GM12878 (cell line): ENCODE measurements around the gene APELA. TPM values are rescaled to one million over a fixed set of nuclear protein-coding genes. Genes with fewer than 3 reads are reported as not detected.

Source experiments
- ATAC-seq: fragments of 200-7000 bp; cut with Tn5 transposase; 3 replicates; pipeline ENCODE4 v1.9.1; 2020; ENCODE audit warnings: mild to moderate bottlenecking, moderate library complexity
- BruUV-seq: library from RNA; stranded (reverse); fragments of 400-500 nt; replicated peaks from 2 replicates; lab custom pipeline; 2021; lab: Mats Ljungman, UMichigan
- CTCF ChIA-PET: fragments of 300-600 bp; sonication (Branson Sonifier 250); formaldehyde crosslinking; extraction: SDS; loops from one replicate; lab custom pipeline; 2021; ENCODE audit warnings: inconsistent platforms; lab: Yijun Ruan, JAX
- POLR2A ChIA-PET: fragments of 350-600 bp; formaldehyde crosslinking; extraction: SDS; loops from one replicate; lab custom pipeline; 2021; ENCODE audit warnings: inconsistent platforms; lab: Charles Lee
- RAD21 ChIA-PET: fragments of 300-600 bp; sonication (Branson Sonifier 250); formaldehyde crosslinking; loops from one replicate; lab custom pipeline; 2023; ENCODE audit warnings: antibody characterized with exemption; ENCODE audit not compliant: unreplicated experiment; lab: Charles Lee
- SMC1A ChIA-PET: fragments of 300-600 bp; sonication (Branson Sonifier 250); formaldehyde crosslinking; loops from one replicate; lab custom pipeline; 2023; ENCODE audit not compliant: unreplicated experiment, uncharacterized antibody; lab: Charles Lee
- DNase-seq: peaks from one replicate; pipeline ENCODE4 v3.0.0-alpha.2; 2011; ENCODE audit warnings: low read depth, low spot score
- FAIRE-seq: peaks from 3 replicates; lab custom pipeline; 2011; peaks lifted over from hg19 to GRCh38; lab: Jason Lieb, UNC
- H2AFZ ChIP-seq: 2 replicates; pipeline ENCODE4 v1.6.0; 2011; ENCODE audit warnings: low read depth, low read length, control low read depth; ENCODE audit not compliant: control insufficient read depth
- H3K27ac ChIP-seq: 2 replicates; pipeline ENCODE4 v1.5.1; 2011; ENCODE audit warnings: control low read depth; ENCODE audit not compliant: control insufficient read depth, insufficient read depth
- H3K27me3 ChIP-seq, 2 experiments: replicated peaks in 1 of 2; 2 replicates each; pipeline versions ENCODE4 v1.6.0 to v1.6.1; 2011; ENCODE audit warnings: low read length in 1 of 2; ENCODE audit not compliant: control insufficient read depth in 2 of 2, insufficient read depth in 2 of 2
- H3K36me3 ChIP-seq, 2 experiments: 2 replicates each; pipeline ENCODE4 v1.5.1; 2011; ENCODE audit warnings: low read length in 1 of 2; ENCODE audit not compliant: control insufficient read depth in 2 of 2, insufficient read depth in 2 of 2
- H3K4me1 ChIP-seq: 2 replicates; pipeline ENCODE4 v1.6.1; 2011; ENCODE audit warnings: mild to moderate bottlenecking, low read length, moderate library complexity, mixed read lengths; ENCODE audit not compliant: control insufficient read depth, insufficient read depth
- H3K4me2 ChIP-seq: 2 replicates; pipeline ENCODE4 v1.6.0; 2011; ENCODE audit warnings: control low read depth; ENCODE audit not compliant: control insufficient read depth, insufficient read depth
- H3K4me3 ChIP-seq: fragments of 200-600 bp; sonication (generic); 2 replicates; pipeline ENCODE4 v1.5.1; 2016
- H3K79me2 ChIP-seq: 2 replicates; pipeline ENCODE4 v1.6.0; 2011; ENCODE audit warnings: low read length; ENCODE audit not compliant: control insufficient read depth, insufficient read depth
- H3K9ac ChIP-seq: 2 replicates; pipeline ENCODE4 v1.8.0; 2011; ENCODE audit warnings: low read length, control low read depth, mixed read lengths; ENCODE audit not compliant: control insufficient read depth, insufficient read depth
- H3K9me3 ChIP-seq: replicated peaks from 3 replicates; pipeline ENCODE4 v1.5.1; 2011; ENCODE audit warnings: mild to moderate bottlenecking, low read length; ENCODE audit not compliant: control insufficient read depth, insufficient read depth
- H4K20me1 ChIP-seq: 2 replicates; pipeline ENCODE4 v1.6.0; 2011; ENCODE audit not compliant: control insufficient read depth, insufficient read depth
- ASH2L ChIP-seq: fragments of 300-600, 200-600 bp; sonication (generic); IDR thresholded peaks from 2 replicates; pipeline ENCODE4 v1.6.1; 2017; ENCODE audit warnings: low read depth, mild to moderate bottlenecking, borderline replicate concordance
- ATF7 ChIP-seq: fragments of 450-650 bp; IDR thresholded peaks from 2 replicates; pipeline ENCODE4 v1.6.1; 2016; ENCODE audit warnings: low read depth, mild to moderate bottlenecking
- BHLHE40 ChIP-seq, 2 experiments: fragments of 450-650 bp in 1 of 2; IDR thresholded peaks; 2 replicates each; pipeline ENCODE4 v1.6.1; 2011 to 2017; ENCODE audit warnings: low read depth in 2 of 2, borderline replicate concordance in 1 of 2, improper control_type of control experiment in 1 of 2, low read length in 1 of 2, mild to moderate bottlenecking in 1 of 2
- BRCA1 ChIP-seq: IDR thresholded peaks from 2 replicates; pipeline ENCODE4 v1.6.1; 2011; ENCODE audit warnings: low read depth, low read length, improper control_type of control experiment
- CBFB ChIP-seq: IDR thresholded peaks from 2 replicates; pipeline ENCODE4 v1.6.1; 2016; ENCODE audit warnings: antibody characterized with exemption, low read depth
- CREB1 ChIP-seq: IDR thresholded peaks from 2 replicates; pipeline ENCODE4 v1.6.1; 2012; ENCODE audit warnings: low read depth, mild to moderate bottlenecking, inconsistent platforms
- KDM1A ChIP-seq: fragments of 200-600 bp; sonication (generic); IDR thresholded peaks from 2 replicates; pipeline ENCODE4 v1.6.1; 2016; ENCODE audit warnings: borderline replicate concordance
- LARP7 ChIP-seq: fragments of 450-650 bp; IDR thresholded peaks from 2 replicates; pipeline ENCODE4 v1.6.1; 2017; ENCODE audit warnings: mild to moderate bottlenecking
- RBBP5 ChIP-seq: fragments of 200-600 bp; sonication (generic); conservative IDR thresholded peaks from 2 replicates; pipeline ENCODE4 v1.6.1; 2016
- RCOR1 ChIP-seq: conservative IDR thresholded peaks from 2 replicates; pipeline ENCODE4 v1.6.1; 2012; ENCODE audit warnings: low read depth, low read length, improper control_type of control experiment
- SIX5 ChIP-seq: IDR thresholded peaks from 2 replicates; pipeline ENCODE4 v1.6.1; 2011; ENCODE audit warnings: mild to moderate bottlenecking, low read depth, low read length, moderate library complexity; ENCODE audit not compliant: severe bottlenecking
- SMC3 ChIP-seq: IDR thresholded peaks from 2 replicates; pipeline ENCODE4 v1.6.1; 2011; ENCODE audit warnings: low read length, improper control_type of control experiment, borderline replicate concordance
- SPI1 ChIP-seq: IDR thresholded peaks from 2 replicates; pipeline ENCODE4 v1.6.1; 2011; ENCODE audit warnings: low read depth, mild to moderate bottlenecking, low read length, moderate library complexity, borderline replicate concordance; ENCODE audit not compliant: insufficient read depth
- SRF ChIP-seq, 2 experiments: IDR thresholded peaks; 2 replicates each; pipeline ENCODE4 v1.6.1; 2011; ENCODE audit warnings: low read depth in 2 of 2, low read length in 2 of 2, mild to moderate bottlenecking in 1 of 2, moderate library complexity in 1 of 2
- SUPT20H ChIP-seq: IDR thresholded peaks from 2 replicates; pipeline ENCODE4 v1.6.1; 2011; ENCODE audit warnings: low read depth, mild to moderate bottlenecking, low read length, moderate library complexity, borderline replicate concordance; ENCODE audit not compliant: control insufficient read depth
- WGBS: methylation state at CpG from one replicate; pipeline ENCODE4 v1.1.6; 2016; ENCODE audit warnings: low lambda C conversion rate; ENCODE audit not compliant: insufficient replicate concordance, insufficient coverage; ENCODE audit errors: missing lambda C conversion rate; 5-methylcytosine and 5-hydroxymethylcytosine counted together
- in situ Hi-C: fragments of 300-500 bp; cut with MboI; formaldehyde crosslinking; loops from 9 replicates; pipeline ENCODE4 v1.14.3; 2018; ENCODE audit warnings: mixed read lengths
- intact Hi-C: fragments of 100-400 bp; cut with micrococcal nuclease; formaldehyde crosslinking; loops from one replicate; pipeline ENCODE4 v1.14.2; 2022; ENCODE audit not compliant: unreplicated experiment
- polyA plus RNA-seq, 11 experiments: library from polyadenylated mRNA; depleted of rRNA in 4 of 11; unstranded in 6 of 11; stranded (reverse) in 5 of 11; fragments of >200 nt; fragmentation: Nextera tagmentation in 4 of 11; fragmentation: Illumina TruSeq in 1 of 11; extraction: Ambion mirVana in 4 of 11; extraction: Trizol in 1 of 11; gene quantifications; 1 replicate in 1 of 11; 2 replicates in 10 of 11; pipeline versions ENCODE4 v1.2.1 to v1.2.3, GENCODE V29; 2011 to 2016; ENCODE audit warnings: inconsistent platforms in 2 of 11, missing spikeins in 2 of 11, low read depth in 1 of 11
- total RNA-seq, 4 experiments: library from RNA; depleted of rRNA in 3 of 4; stranded (reverse); fragments of >200 nt in 3 of 4; fragmentation: Illumina TruSeq in 1 of 4; extraction: Trizol in 1 of 4; gene quantifications; 2 replicates each; pipeline versions ENCODE4 v1.2.1 to v1.2.3, GENCODE V29; 2013 to 2021
- TF ChIP-seq, protein P1 (sequence below): fragments of 450-650 bp; IDR thresholded peaks from 2 replicates; pipeline ENCODE4 v1.6.1; 2018; ENCODE audit warnings: borderline replicate concordance, mild to moderate bottlenecking; ENCODE audit not compliant: partially characterized antibody
- TF ChIP-seq, protein P2 (sequence below), 3 experiments: IDR thresholded peaks in 2 of 3; conservative IDR thresholded peaks in 1 of 3; 2 replicates each; pipeline ENCODE4 v1.5.1; 2011; ENCODE audit warnings: low read depth in 3 of 3, low read length in 3 of 3, mild to moderate bottlenecking in 3 of 3, control low read depth in 2 of 3, moderate library complexity in 2 of 3, inconsistent platforms in 1 of 3, mixed read lengths in 1 of 3; ENCODE audit not compliant: control insufficient read depth in 2 of 3, insufficient read depth in 1 of 3; ENCODE audit errors: extremely low read depth in 1 of 3
- TF ChIP-seq, protein P3 (sequence below): IDR thresholded peaks from 2 replicates; pipeline ENCODE4 v1.6.1; 2011; ENCODE audit warnings: low read depth, mild to moderate bottlenecking, low read length, moderate library complexity, borderline replicate concordance; ENCODE audit errors: extremely low read depth

The APELA gene
- total and polyA plus RNA-seq, 10 of the 15 experiments (the other 5 are each of a cell fraction or from before 2014, with no cell fraction given): 0.79 to 6.9 (median 1.2) TPM

DNA sequence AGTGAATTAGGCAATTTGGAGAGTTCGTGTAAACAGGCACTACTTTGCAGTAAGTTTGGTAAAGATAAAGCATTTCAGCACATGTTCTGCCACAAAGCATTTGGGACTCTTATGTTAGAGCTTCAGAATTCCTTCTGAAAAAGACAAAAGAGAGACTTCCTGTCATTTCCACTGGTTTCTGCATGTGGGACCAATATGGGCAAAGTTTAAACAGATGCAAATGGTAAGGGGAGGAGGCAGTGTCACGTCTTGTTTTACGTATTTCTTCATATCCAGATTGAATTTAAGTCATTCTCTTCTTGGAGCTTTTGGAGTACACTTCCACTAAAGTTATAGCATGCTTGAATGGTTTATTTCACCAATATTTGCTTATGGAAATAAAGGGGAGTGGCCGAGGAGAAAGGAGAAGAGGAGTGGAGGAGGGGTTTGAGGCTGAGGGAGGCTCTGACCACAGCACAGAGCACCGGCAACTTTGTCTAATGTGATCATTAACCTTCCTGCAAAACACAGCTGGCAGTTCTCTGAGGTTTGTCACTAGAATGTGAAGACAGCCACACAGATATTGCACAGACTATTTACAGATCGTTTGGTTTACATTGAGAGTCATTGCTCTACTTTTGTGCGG is at the start of gene APELA (continued):
- TF ChIP-seq BRCA1 (no peak), CREB1 (no peak), SMC3 (no peak), CBFB (no peak), ATF7 (peak; percentile 53), ASH2L (no peak), KDM1A (no peak), SUPT20H (no peak)
- TF ChIP-seq, protein P1, sequence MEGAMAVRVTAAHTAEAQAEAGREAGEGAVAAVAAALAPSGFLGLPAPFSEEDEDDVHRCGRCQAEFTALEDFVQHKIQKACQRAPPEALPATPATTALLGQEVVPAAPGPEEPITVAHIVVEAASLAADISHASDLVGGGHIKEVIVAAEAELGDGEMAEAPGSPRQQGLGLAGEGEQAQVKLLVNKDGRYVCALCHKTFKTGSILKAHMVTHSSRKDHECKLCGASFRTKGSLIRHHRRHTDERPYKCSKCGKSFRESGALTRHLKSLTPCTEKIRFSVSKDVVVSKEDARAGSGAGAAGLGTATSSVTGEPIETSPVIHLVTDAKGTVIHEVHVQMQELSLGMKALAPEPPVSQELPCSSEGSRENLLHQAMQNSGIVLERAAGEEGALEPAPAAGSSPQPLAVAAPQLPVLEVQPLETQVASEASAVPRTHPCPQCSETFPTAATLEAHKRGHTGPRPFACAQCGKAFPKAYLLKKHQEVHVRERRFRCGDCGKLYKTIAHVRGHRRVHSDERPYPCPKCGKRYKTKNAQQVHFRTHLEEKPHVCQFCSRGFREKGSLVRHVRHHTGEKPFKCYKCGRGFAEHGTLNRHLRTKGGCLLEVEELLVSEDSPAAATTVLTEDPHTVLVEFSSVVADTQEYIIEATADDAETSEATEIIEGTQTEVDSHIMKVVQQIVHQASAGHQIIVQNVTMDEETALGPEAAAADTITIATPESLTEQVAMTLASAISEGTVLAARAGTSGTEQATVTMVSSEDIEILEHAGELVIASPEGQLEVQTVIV: no peak
- TF ChIP-seq, all 136 proteins: peak for 16

DNA sequence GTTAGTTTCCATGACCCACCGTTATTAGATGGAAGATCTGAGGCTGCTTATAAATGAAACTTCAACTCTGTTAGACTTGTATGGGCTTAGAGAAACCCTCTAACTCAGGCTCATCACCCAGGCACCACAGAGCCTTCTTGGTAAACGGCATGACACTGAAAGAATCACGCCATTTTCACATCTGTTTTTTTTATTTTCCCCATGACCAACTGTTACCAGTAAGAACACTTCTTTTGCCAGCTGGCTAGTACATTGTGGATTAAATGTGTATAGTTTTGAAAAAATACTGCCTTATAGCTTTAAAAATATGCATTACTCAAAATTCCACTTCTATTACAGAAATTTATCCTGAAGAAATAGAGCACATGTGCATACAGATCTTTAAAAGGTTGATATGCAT is 48.0 kb upstream of the APELA start:
- Histone ChIP-seq H3K4me2 (no peak overlapping the region), H4K20me1 (no peaks in the 10 kb centered on the region), H3K27ac (no peak overlapping the region), H3K9ac (no peak overlapping the region), H2AFZ (no peak overlapping the region), H3K4me3 (no peak overlapping the region), H3K36me3 (no peaks in the 10 kb centered on the region), H3K79me2 (no peaks in the 10 kb centered on the region), H3K27me3 (no peaks in the 10 kb centered on the region), H3K4me1 (no peaks in the 10 kb centered on the region), H3K9me3 (no peaks in the 10 kb centered on the region)
- FAIRE-seq (peak; percentile 78), ATAC-seq (no peak), DNase-seq (no peak)
- SMC1A ChIA-PET: interaction anchor here (1.1 to 1.9 kb wide), 2 partner anchors 48 to 106 kb away, joined by 3 read pairs; partner anchors contain the start of gene APELA
- CTCF ChIA-PET: interaction anchor here (1.3 to 1.4 kb wide), 2 partner anchors 29 to 49 kb away, joined by 5 to 6 read pairs; no protein-coding TSS in a partner anchor
- POLR2A ChIA-PET: no interaction called here
- no TSS peak for BruUV-seq
- in situ Hi-C loops (no loop called here), intact Hi-C loops (no loop called here)
- 66% methylated on average over 3 of the region's 3 CpGs for WGBS
- RAD21 ChIA-PET: no interaction called here
- no peak for TF ChIP-seq CBFB
- TF ChIP-seq SIX5: no peak
- TF ChIP-seq, protein P2, sequence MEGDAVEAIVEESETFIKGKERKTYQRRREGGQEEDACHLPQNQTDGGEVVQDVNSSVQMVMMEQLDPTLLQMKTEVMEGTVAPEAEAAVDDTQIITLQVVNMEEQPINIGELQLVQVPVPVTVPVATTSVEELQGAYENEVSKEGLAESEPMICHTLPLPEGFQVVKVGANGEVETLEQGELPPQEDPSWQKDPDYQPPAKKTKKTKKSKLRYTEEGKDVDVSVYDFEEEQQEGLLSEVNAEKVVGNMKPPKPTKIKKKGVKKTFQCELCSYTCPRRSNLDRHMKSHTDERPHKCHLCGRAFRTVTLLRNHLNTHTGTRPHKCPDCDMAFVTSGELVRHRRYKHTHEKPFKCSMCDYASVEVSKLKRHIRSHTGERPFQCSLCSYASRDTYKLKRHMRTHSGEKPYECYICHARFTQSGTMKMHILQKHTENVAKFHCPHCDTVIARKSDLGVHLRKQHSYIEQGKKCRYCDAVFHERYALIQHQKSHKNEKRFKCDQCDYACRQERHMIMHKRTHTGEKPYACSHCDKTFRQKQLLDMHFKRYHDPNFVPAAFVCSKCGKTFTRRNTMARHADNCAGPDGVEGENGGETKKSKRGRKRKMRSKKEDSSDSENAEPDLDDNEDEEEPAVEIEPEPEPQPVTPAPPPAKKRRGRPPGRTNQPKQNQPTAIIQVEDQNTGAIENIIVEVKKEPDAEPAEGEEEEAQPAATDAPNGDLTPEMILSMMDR (IDR thresholded peaks at IDR 0.05 in 2 of 3, conservative IDR thresholded peaks at IDR 0.05 in 1 of 3; ENCODE audit: control insufficient read depth in 2 of 3, extremely low read depth in 1 of 3, insufficient read depth in 1 of 3, low read depth in 3 of 3, low read length in 3 of 3): no peak
- TF ChIP-seq SPI1: no peak
- no peak for TF ChIP-seq LARP7
- TF ChIP-seq SRF (IDR thresholded peaks at IDR 0.05; ENCODE audit: low read depth in 2 of 2, low read length in 2 of 2): no peak
- no peak for TF ChIP-seq BHLHE40 (IDR thresholded peaks at IDR 0.05; ENCODE audit: borderline replicate concordance in 1 of 2, low read depth in 2 of 2, low read length in 1 of 2)
- no peak for TF ChIP-seq RCOR1
- TF ChIP-seq RBBP5: no peak
- TF ChIP-seq, protein P3, sequence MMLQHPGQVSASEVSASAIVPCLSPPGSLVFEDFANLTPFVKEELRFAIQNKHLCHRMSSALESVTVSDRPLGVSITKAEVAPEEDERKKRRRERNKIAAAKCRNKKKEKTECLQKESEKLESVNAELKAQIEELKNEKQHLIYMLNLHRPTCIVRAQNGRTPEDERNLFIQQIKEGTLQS: no peak
